BLaER1 treated with 17β-estradiol and CSF1 and Interleukin-3, amounts not matched to agents 10 nM and 100 nM (cell line): ENCODE measurements around the gene GNAI1.

ENCODE experiments used
- H3K27ac ChIP-seq, 11 experiments: shearing (Covaris generic); formaldehyde crosslinking; 2 replicates each; pipeline ENCODE4 v1.8.1; 2022
- H3K27me3 ChIP-seq, 11 experiments: shearing (Covaris generic); formaldehyde crosslinking; 2 replicates each; pipeline ENCODE4 v1.8.1; 2022
- H3K36me3 ChIP-seq, 11 experiments: shearing (Covaris generic); formaldehyde crosslinking; 2 replicates each; pipeline ENCODE4 v1.8.1; 2022
- H3K4me1 ChIP-seq, 10 experiments: shearing (Covaris generic); formaldehyde crosslinking; 2 replicates each; pipeline ENCODE4 v1.8.1; 2022
- H3K4me2 ChIP-seq, 11 experiments: shearing (Covaris generic); formaldehyde crosslinking; 2 replicates each; pipeline ENCODE4 v1.8.1; 2022
- H3K4me3 ChIP-seq, 10 experiments: shearing (Covaris generic); formaldehyde crosslinking; 2 replicates each; pipeline ENCODE4 v1.8.1; 2022
- H3K9ac ChIP-seq, 11 experiments: shearing (Covaris generic); formaldehyde crosslinking; 2 replicates each; pipeline ENCODE4 v1.8.1; 2022
- H3K9me3 ChIP-seq, 11 experiments: shearing (Covaris generic); formaldehyde crosslinking; replicated peaks in 1 of 11; 2 replicates each; pipeline ENCODE4 v1.8.1; 2022
- H4K20me1 ChIP-seq, 11 experiments: shearing (Covaris generic); formaldehyde crosslinking; 2 replicates each; pipeline ENCODE4 v1.8.1; 2022
- Cebpa-rat ChIP-seq, 11 experiments: shearing (Covaris generic); IDR thresholded peaks; 2 replicates each; pipeline ENCODE4 v1.8.1; 2022

Gene GNAI1

GRCh38 chr7:80136261-80137055 is 1.8 kb downstream of the GNAI1 start:
- no peak for TF ChIP-seq Cebpa-rat (IDR thresholded peaks at IDR 0.05)
- Histone ChIP-seq H3K4me3 (peak overlapping the region; percentile 84 to 93 (median 89)), H3K27ac (peak overlapping the region in 3 of 11 experiments; percentile 34 to 83 (median 80); a peak in 6 of 22 replicates), H3K27me3 (peaks cover 22 to 40% (median 31%) of the 10 kb centered on the region in 11 experiments; a peak in 21 of 22 replicates), H3K4me1 (peaks cover 11 to 39% (median 25%) of the 10 kb centered on the region in 10 experiments; a peak in 18 of 20 replicates), H3K36me3 (no peaks in the 10 kb centered on the region), H3K9me3 (peaks cover 0 to 5% (median 0%) of the 10 kb centered on the region in 11 experiments; a peak in 3 of 22 replicates), H4K20me1 (peaks cover 0 to 28% (median 5%) of the 10 kb centered on the region in 11 experiments; a peak in 11 of 22 replicates), H3K9ac (peak overlapping the region; percentile 68 to 91 (median 86); a peak in 21 of 22 replicates), H3K4me2 (peak overlapping the region; percentile 70 to 96 (median 90))

- H3K27ac ChIP-seq = no peak overlapping the region
- peaks cover 11 to 39% (median 25%) of the 10 kb centered on the region in 10 experiments; a peak in 18 of 20 replicates for H3K4me1 ChIP-seq
- no peak for TF ChIP-seq Cebpa-rat (IDR thresholded peaks at IDR 0.05)
- peak overlapping the region in 9 of 11 experiments; percentile 29 to 96 (median 89); a peak in 12 of 22 replicates for H3K4me2 ChIP-seq
- peaks cover 22 to 40% (median 31%) of the 10 kb centered on the region in 11 experiments; a peak in 21 of 22 replicates for H3K27me3 ChIP-seq
- no peak overlapping the region for H3K4me3 ChIP-seq
- H3K9ac ChIP-seq = no peak overlapping the region
- peaks cover 0 to 28% (median 9%) of the 10 kb centered on the region in 11 experiments; a peak in 11 of 22 replicates for H4K20me1 ChIP-seq
- H3K36me3 ChIP-seq = no peaks in the 10 kb centered on the region
- peaks cover 0 to 5% (median 0%) of the 10 kb centered on the region in 11 experiments; a peak in 2 of 22 replicates for H3K9me3 ChIP-seq
Observed at GRCh38 chr7:80137410-80137809, 2.8 kb downstream of the GNAI1 start.

DNA sequence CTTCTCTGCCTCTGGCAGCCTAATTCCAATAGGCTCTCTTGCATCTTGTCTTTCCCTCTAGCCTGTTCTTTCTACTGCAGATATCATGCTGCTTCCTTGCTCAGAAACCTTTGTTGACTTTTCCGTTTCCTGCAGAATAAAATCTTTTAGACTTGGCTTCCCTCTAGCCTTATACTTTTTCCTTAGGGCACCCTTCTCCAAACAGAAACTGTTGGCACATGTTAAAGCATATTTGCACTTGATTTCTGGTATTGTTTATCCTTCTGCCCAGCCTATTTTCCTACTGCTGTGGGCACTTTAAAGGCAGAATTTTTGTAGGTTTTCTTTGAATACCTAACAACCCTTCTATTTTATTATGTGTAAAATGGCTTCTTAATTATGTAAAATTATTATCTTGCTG is 4.6 kb downstream of the GNAI1 start:
- Histone ChIP-seq H3K4me1 (peaks cover 8 to 22% (median 15%) of the 10 kb centered on the region in 10 experiments; a peak in 18 of 20 replicates), H3K9me3 (peaks cover 0 to 5% (median 0%) of the 10 kb centered on the region in 11 experiments; a peak in 2 of 22 replicates), H4K20me1 (peaks cover 0 to 28% (median 9%) of the 10 kb centered on the region in 11 experiments; a peak in 11 of 22 replicates), H3K36me3 (no peaks in the 10 kb centered on the region), H3K4me3 (no peak overlapping the region), H3K27ac (no peak overlapping the region), H3K9ac (no peak overlapping the region), H3K27me3 (peaks cover 22 to 37% (median 26%) of the 10 kb centered on the region in 11 experiments; a peak in 21 of 22 replicates), H3K4me2 (peak overlapping the region in 3 of 11 experiments; percentile 2 to 22 (median 8); a peak in 3 of 22 replicates)
- no peak for TF ChIP-seq Cebpa-rat (IDR thresholded peaks at IDR 0.05)

- H3K4me2 ChIP-seq = no peak overlapping the region
Observed at GRCh38 chr7:80140388-80140787, 5.8 kb downstream of the GNAI1 start.

GRCh38 chr7:80141376-80141775 is 6.7 kb downstream of the GNAI1 start:
- Histone ChIP-seq H3K9me3 (peaks cover 0 to 5% (median 0%) of the 10 kb centered on the region in 11 experiments; a peak in 2 of 22 replicates), H3K27me3 (peaks cover 14 to 29% (median 18%) of the 10 kb centered on the region in 11 experiments; a peak in 21 of 22 replicates), H3K4me2 (no peak overlapping the region), H3K4me1 (peaks cover 6 to 17% (median 11%) of the 10 kb centered on the region in 10 experiments; a peak in 15 of 20 replicates), H3K9ac (no peak overlapping the region), H4K20me1 (peaks cover 0 to 27% (median 15%) of the 10 kb centered on the region in 11 experiments; a peak in 11 of 22 replicates), H3K27ac (no peak overlapping the region), H3K36me3 (no peaks in the 10 kb centered on the region), H3K4me3 (no peak overlapping the region)
- no peak for TF ChIP-seq Cebpa-rat (IDR thresholded peaks at IDR 0.05)

More at GRCh38 chr7:80140388-80140787, 5.8 kb downstream of the GNAI1 start:
- Histone ChIP-seq H3K4me3 (no peak overlapping the region), H3K4me1 (peaks cover 6 to 21% (median 14%) of the 10 kb centered on the region in 10 experiments; a peak in 15 of 20 replicates), H3K27ac (no peak overlapping the region), H3K27me3 (peaks cover 22 to 37% (median 26%) of the 10 kb centered on the region in 11 experiments; a peak in 21 of 22 replicates), H3K9me3 (peaks cover 0 to 5% (median 0%) of the 10 kb centered on the region in 11 experiments; a peak in 2 of 22 replicates), H3K36me3 (no peaks in the 10 kb centered on the region), H3K9ac (no peak overlapping the region), H4K20me1 (peaks cover 0 to 28% (median 9%) of the 10 kb centered on the region in 11 experiments; a peak in 11 of 22 replicates)
- no peak for TF ChIP-seq Cebpa-rat (IDR thresholded peaks at IDR 0.05)

GRCh38 chr7:80142853-80143580 is 8.4 kb downstream of the GNAI1 start:
- H4K20me1 ChIP-seq = peaks cover 0 to 25% (median 11%) of the 10 kb centered on the region in 11 experiments; a peak in 9 of 22 replicates
- no peak overlapping the region for H3K9ac ChIP-seq
- H3K36me3 ChIP-seq = no peaks in the 10 kb centered on the region
- H3K4me3 ChIP-seq = no peak overlapping the region
- peaks cover 0 to 5% (median 0%) of the 10 kb centered on the region in 11 experiments; a peak in 2 of 22 replicates for H3K9me3 ChIP-seq
- H3K4me1 ChIP-seq = peaks cover 0 to 9% (median 0%) of the 10 kb centered on the region in 10 experiments; a peak in 2 of 20 replicates
- TF ChIP-seq Cebpa-rat (IDR thresholded peaks at IDR 0.05) = no peak
- peaks cover 0 to 12% (median 2%) of the 10 kb centered on the region in 11 experiments; a peak in 9 of 22 replicates for H3K27me3 ChIP-seq
- no peak overlapping the region for H3K4me2 ChIP-seq
- H3K27ac ChIP-seq = no peak overlapping the region

- H4K20me1 ChIP-seq = peaks cover 0 to 21% (median 6%) of the 10 kb centered on the region in 11 experiments; a peak in 7 of 22 replicates
- H3K4me2 ChIP-seq = no peak overlapping the region
- no peak overlapping the region for H3K4me3 ChIP-seq
- no peaks in the 10 kb centered on the region for H3K27me3 ChIP-seq
- no peak overlapping the region for H3K27ac ChIP-seq
- H3K9me3 ChIP-seq = no peaks in the 10 kb centered on the region; a peak in 1 of 22 replicates
- H3K36me3 ChIP-seq = no peaks in the 10 kb centered on the region
- TF ChIP-seq Cebpa-rat (IDR thresholded peaks at IDR 0.05) = no peak
- H3K4me1 ChIP-seq = peaks cover 2 to 4% (median 3%) of the 10 kb centered on the region in 10 experiments; a peak in 15 of 20 replicates
- no peak overlapping the region for H3K9ac ChIP-seq
Observed at GRCh38 chr7:80145780-80146422, 11.3 kb downstream of the GNAI1 start.
